GM19099 (cell line): ENCODE measurements around the gene SH3GLB2.

ENCODE experiments used
- POLR2A ChIP-seq: IDR thresholded peaks from 3 replicates; pipeline ENCODE4 v1.6.1; 2011; ENCODE audit warnings: low read depth; ENCODE audit not compliant: insufficient read length; ENCODE audit errors: extremely low read depth

The SH3GLB2 gene

GRCh38 chr9:128995791-128996190, 32.3 kb downstream of the SH3GLB2 start:
- TF ChIP-seq POLR2A = no peak

GRCh38 chr9:128992995-128993394, 35.1 kb downstream of the SH3GLB2 start:
- no peak for TF ChIP-seq POLR2A

GRCh38 chr9:128987805-128988204, 40.3 kb downstream of the SH3GLB2 start:
- TF ChIP-seq POLR2A = no peak

GRCh38 chr9:128986671-128987070, 41.5 kb downstream of the SH3GLB2 start:
- no peak for TF ChIP-seq POLR2A

- no peak for TF ChIP-seq POLR2A
These were observed 44.6 kb downstream of the SH3GLB2 start for GRCh38 chr9:128983536-128983935.

GRCh38 chr9:128979111-128979510, 49.0 kb downstream of the SH3GLB2 start:
- no peak for TF ChIP-seq POLR2A

GRCh38 chr9:128972956-128973355, 55.2 kb downstream of the SH3GLB2 start:
- TF ChIP-seq POLR2A = no peak

GRCh38 chr9:128969491-128969890, 58.6 kb downstream of the SH3GLB2 start:
- TF ChIP-seq POLR2A = no peak
